Astrocyte (in vitro differentiated cells and primary cell): ENCODE data around the gene OR5H14. TPM values are rescaled to one million over a fixed set of nuclear protein-coding genes. Genes with fewer than 3 reads are reported as not detected.

Experiments used
- DNase-seq: peaks from one replicate; pipeline ENCODE4 v3.0.0-alpha.2; 2010; ENCODE audit warnings: low read depth
- FAIRE-seq: peaks from 2 replicates; lab custom pipeline; 2011; peaks lifted over from hg19 to GRCh38; lab: Jason Lieb, UNC
- H2AFZ ChIP-seq: 2 replicates; pipeline ENCODE4 v1.6.0; 2012; ENCODE audit warnings: low read depth, low read length, inconsistent platforms
- H3K27ac ChIP-seq: 2 replicates; pipeline ENCODE4 v1.5.1; 2011; ENCODE audit warnings: low read depth, low read length, inconsistent platforms
- H3K27me3 ChIP-seq: 2 replicates; pipeline ENCODE4 v1.6.0; 2011; ENCODE audit warnings: low read length, inconsistent platforms; ENCODE audit not compliant: insufficient read depth
- H3K36me3 ChIP-seq: 2 replicates; pipeline ENCODE4 v1.5.1; 2011; ENCODE audit warnings: low read length, inconsistent platforms; ENCODE audit not compliant: insufficient read depth
- H3K4me1 ChIP-seq: 2 replicates; pipeline ENCODE4 v1.5.1; 2011; ENCODE audit warnings: low read length, inconsistent platforms; ENCODE audit not compliant: insufficient read depth
- H3K4me2 ChIP-seq: 2 replicates; pipeline ENCODE4 v1.6.0; 2012; ENCODE audit warnings: low read length, inconsistent platforms
- H3K4me3 ChIP-seq: 2 replicates; pipeline ENCODE4 v1.5.1; 2011; ENCODE audit warnings: low read depth, mild to moderate bottlenecking, low read length, inconsistent platforms; ENCODE audit not compliant: insufficient read depth
- H3K79me2 ChIP-seq: 2 replicates; pipeline ENCODE4 v1.6.0; 2012; ENCODE audit warnings: mild to moderate bottlenecking, low read length, inconsistent platforms; ENCODE audit not compliant: insufficient read depth
- H3K9ac ChIP-seq: 2 replicates; pipeline ENCODE4 v1.6.0; 2012; ENCODE audit warnings: mild to moderate bottlenecking, low read length, inconsistent platforms
- H3K9me3 ChIP-seq: 2 replicates; pipeline ENCODE4 v1.5.1; 2012; ENCODE audit warnings: low read depth, mild to moderate bottlenecking, low read length, inconsistent platforms; ENCODE audit not compliant: insufficient read depth
- H4K20me1 ChIP-seq: 2 replicates; pipeline ENCODE4 v1.6.0; 2012; ENCODE audit warnings: low read length, inconsistent platforms; ENCODE audit not compliant: insufficient read depth
- H3K27ac Mint-ChIP-seq: one replicate; pipeline ENCODE4 v1.8.0; 2021; ENCODE audit warnings: mild to moderate bottlenecking, mixed read lengths; ENCODE audit not compliant: unreplicated experiment
- H3K27me3 Mint-ChIP-seq: one replicate; pipeline ENCODE4 v1.8.0; 2021; ENCODE audit warnings: low read depth, mixed read lengths; ENCODE audit not compliant: unreplicated experiment
- H3K36me3 Mint-ChIP-seq: one replicate; pipeline ENCODE4 v1.8.0; 2021; ENCODE audit warnings: low read depth, mixed read lengths; ENCODE audit not compliant: unreplicated experiment
- H3K4me1 Mint-ChIP-seq: one replicate; pipeline ENCODE4 v1.8.0; 2021; ENCODE audit warnings: low read depth, mixed read lengths; ENCODE audit not compliant: unreplicated experiment
- H3K4me3 Mint-ChIP-seq: one replicate; pipeline ENCODE4 v1.8.0; 2021; ENCODE audit warnings: mild to moderate bottlenecking, moderate library complexity, mixed read lengths; ENCODE audit not compliant: unreplicated experiment
- H3K9me3 Mint-ChIP-seq: one replicate; pipeline ENCODE4 v1.8.0; 2021; ENCODE audit warnings: mild to moderate bottlenecking, mixed read lengths; ENCODE audit not compliant: unreplicated experiment
- CTCF ChIP-seq: IDR thresholded peaks from 2 replicates; pipeline ENCODE4 v1.5.1; 2011; ENCODE audit warnings: low read depth, mild to moderate bottlenecking, inconsistent platforms, low read length, moderate library complexity; ENCODE audit not compliant: insufficient read depth
- EZH2 ChIP-seq: IDR thresholded peaks from 2 replicates; pipeline ENCODE4 v1.6.1; 2012; ENCODE audit warnings: mild to moderate bottlenecking, low read length, inconsistent platforms; ENCODE audit not compliant: insufficient read depth
- total RNA-seq: library from RNA; stranded (reverse); gene quantifications from 2 replicates; pipeline ENCODE4 v1.2.1, GENCODE V29; 2021

The OR5H14 gene
- total RNA-seq, 1 donor from 2014 or later, result not detected

- Histone ChIP-seq H3K4me1 (no peaks in the 10 kb centered on the region), H3K27me3 (no peaks in the 10 kb centered on the region), H3K9me3 (peaks cover 4% of the 10 kb centered on the region), H3K79me2 (no peaks in the 10 kb centered on the region), H3K4me3 (no peak overlapping the region), H3K4me2 (no peak overlapping the region), H3K36me3 (no peaks in the 10 kb centered on the region), H3K9ac (no peak overlapping the region), H4K20me1 (no peaks in the 10 kb centered on the region), H2AFZ (no peak overlapping the region), H3K27ac (no peak overlapping the region)
- no peak for FAIRE-seq
- Mint-ChIP-seq H3K4me1 (no peaks in the 10 kb centered on the region), H3K9me3 (peaks cover 5% of the 10 kb centered on the region), H3K27ac (no peak overlapping the region), H3K36me3 (no peaks in the 10 kb centered on the region), H3K4me3 (no peak overlapping the region), H3K27me3 (no peaks in the 10 kb centered on the region)
- DNase-seq, result no peak
- TF ChIP-seq CTCF, result no peak
- no peak for TF ChIP-seq EZH2
Observed at GRCh38 chr3:98109807-98110549, 37.3 kb upstream of the OR5H14 start.

- no peak overlapping the region for H3K9ac ChIP-seq
- DNase-seq (no peak), FAIRE-seq (no peak)
- H3K4me2 ChIP-seq, result no peak overlapping the region
- no peaks in the 10 kb centered on the region for H4K20me1 ChIP-seq
- Mint-ChIP-seq H3K27ac (no peak overlapping the region), H3K27me3 (no peaks in the 10 kb centered on the region), H3K4me3 (no peak overlapping the region), H3K9me3 (peaks cover 5% of the 10 kb centered on the region), H3K36me3 (no peaks in the 10 kb centered on the region), H3K4me1 (no peaks in the 10 kb centered on the region)
- no peak overlapping the region for H3K27ac ChIP-seq
- no peaks in the 10 kb centered on the region for H3K4me1 ChIP-seq
- TF ChIP-seq CTCF, result no peak
- TF ChIP-seq EZH2, result no peak
- H2AFZ ChIP-seq, result no peak overlapping the region
- H3K36me3 ChIP-seq, result no peaks in the 10 kb centered on the region
- H3K4me3 ChIP-seq, result no peak overlapping the region
- H3K79me2 ChIP-seq, result no peaks in the 10 kb centered on the region
- H3K27me3 ChIP-seq, result no peaks in the 10 kb centered on the region
- H3K9me3 ChIP-seq, result peaks cover 4% of the 10 kb centered on the region
Observed at GRCh38 chr3:98110550-98110908, 36.8 kb upstream of the OR5H14 start.

GRCh38 chr3:98114264-98114663 is 33.0 kb upstream of the OR5H14 start:
- H3K27me3 ChIP-seq, result no peaks in the 10 kb centered on the region
- no peak overlapping the region for H2AFZ ChIP-seq
- no peak overlapping the region for H3K9ac ChIP-seq
- Mint-ChIP-seq H3K9me3 (peaks cover 10% of the 10 kb centered on the region), H3K36me3 (no peaks in the 10 kb centered on the region), H3K27me3 (no peaks in the 10 kb centered on the region), H3K4me3 (no peak overlapping the region), H3K27ac (no peak overlapping the region), H3K4me1 (no peaks in the 10 kb centered on the region)
- H3K4me2 ChIP-seq, result no peak overlapping the region
- no peak for TF ChIP-seq EZH2
- TF ChIP-seq CTCF, result no peak
- no peak overlapping the region for H3K27ac ChIP-seq
- peaks cover 4% of the 10 kb centered on the region for H3K9me3 ChIP-seq
- no peaks in the 10 kb centered on the region for H3K4me1 ChIP-seq
- FAIRE-seq, result no peak
- no peaks in the 10 kb centered on the region for H3K79me2 ChIP-seq
- no peak for DNase-seq
- H3K36me3 ChIP-seq, result no peaks in the 10 kb centered on the region
- H4K20me1 ChIP-seq, result no peaks in the 10 kb centered on the region
- no peak overlapping the region for H3K4me3 ChIP-seq
